Measurements from ENCODE around the gene CDH4. TPM values are rescaled to one million over a fixed set of nuclear protein-coding genes. Genes with fewer than 3 reads are reported as not detected.

The CDH4 gene
- total and polyA plus RNA-seq, 9 of the 15 experiments (the other 6 are each of a cell fraction or from before 2014, with no cell fraction given), result 0.04 TPM; not detected in 8

DNA sequence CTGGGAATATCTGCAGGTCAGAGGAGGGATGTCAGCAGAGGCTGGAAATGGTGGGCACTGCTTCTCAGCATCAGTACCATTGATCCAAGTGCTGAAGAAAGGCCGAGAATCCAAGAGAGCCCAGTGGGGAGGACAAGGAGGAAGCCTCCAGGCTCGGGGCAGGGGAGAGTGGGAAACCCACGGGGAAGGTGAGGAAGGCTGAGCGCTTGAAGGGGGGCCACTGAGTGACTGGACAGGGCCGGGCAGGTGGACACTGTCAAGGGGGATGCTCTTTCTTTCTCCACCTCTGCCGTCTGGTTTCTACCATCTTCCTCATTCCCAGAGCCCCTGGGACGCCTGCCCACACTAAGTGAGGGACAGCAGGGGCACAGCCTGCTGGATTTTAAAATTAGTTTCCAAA is 335.0 kb downstream of the CDH4 start:
- POLR2A ChIA-PET, result no interaction called here
- TF ChIP-seq RNF2 (IDR thresholded peaks at IDR 0.05), result no peak
- no peak for TF ChIP-seq HNRNPL (IDR thresholded peaks at IDR 0.05; ENCODE audit: low read depth, low read length)
- no peak for TF ChIP-seq CC2D1A (IDR thresholded peaks at IDR 0.05)
- no peak for TF ChIP-seq ZFX (CRISPR knock-in tag; IDR thresholded peaks at IDR 0.05)
- TF ChIP-seq, protein P1, sequence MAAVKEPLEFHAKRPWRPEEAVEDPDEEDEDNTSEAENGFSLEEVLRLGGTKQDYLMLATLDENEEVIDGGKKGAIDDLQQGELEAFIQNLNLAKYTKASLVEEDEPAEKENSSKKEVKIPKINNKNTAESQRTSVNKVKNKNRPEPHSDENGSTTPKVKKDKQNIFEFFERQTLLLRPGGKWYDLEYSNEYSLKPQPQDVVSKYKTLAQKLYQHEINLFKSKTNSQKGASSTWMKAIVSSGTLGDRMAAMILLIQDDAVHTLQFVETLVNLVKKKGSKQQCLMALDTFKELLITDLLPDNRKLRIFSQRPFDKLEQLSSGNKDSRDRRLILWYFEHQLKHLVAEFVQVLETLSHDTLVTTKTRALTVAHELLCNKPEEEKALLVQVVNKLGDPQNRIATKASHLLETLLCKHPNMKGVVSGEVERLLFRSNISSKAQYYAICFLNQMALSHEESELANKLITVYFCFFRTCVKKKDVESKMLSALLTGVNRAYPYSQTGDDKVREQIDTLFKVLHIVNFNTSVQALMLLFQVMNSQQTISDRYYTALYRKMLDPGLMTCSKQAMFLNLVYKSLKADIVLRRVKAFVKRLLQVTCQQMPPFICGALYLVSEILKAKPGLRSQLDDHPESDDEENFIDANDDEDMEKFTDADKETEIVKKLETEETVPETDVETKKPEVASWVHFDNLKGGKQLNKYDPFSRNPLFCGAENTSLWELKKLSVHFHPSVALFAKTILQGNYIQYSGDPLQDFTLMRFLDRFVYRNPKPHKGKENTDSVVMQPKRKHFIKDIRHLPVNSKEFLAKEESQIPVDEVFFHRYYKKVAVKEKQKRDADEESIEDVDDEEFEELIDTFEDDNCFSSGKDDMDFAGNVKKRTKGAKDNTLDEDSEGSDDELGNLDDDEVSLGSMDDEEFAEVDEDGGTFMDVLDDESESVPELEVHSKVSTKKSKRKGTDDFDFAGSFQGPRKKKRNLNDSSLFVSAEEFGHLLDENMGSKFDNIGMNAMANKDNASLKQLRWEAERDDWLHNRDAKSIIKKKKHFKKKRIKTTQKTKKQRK (IDR thresholded peaks at IDR 0.05; ENCODE audit: borderline replicate concordance, low read depth, low read length), result no peak
- TF ChIP-seq PRMT5 (CRISPR knock-in tag; IDR thresholded peaks at IDR 0.05), result no peak
- TF ChIP-seq SAFB2 (IDR thresholded peaks at IDR 0.05; ENCODE audit: borderline replicate concordance, low read depth, low read length, severe bottlenecking), result no peak
- TF ChIP-seq HMG20A (CRISPR knock-in tag; conservative IDR thresholded peaks at IDR 0.05), result no peak
- no peak for TF ChIP-seq ZBTB8A (IDR thresholded peaks at IDR 0.05; ENCODE audit: partially characterized antibody)
- no peak for TF ChIP-seq DNMT1 (IDR thresholded peaks at IDR 0.05)
- TF ChIP-seq FOXM1 (IDR thresholded peaks at IDR 0.05; ENCODE audit: low read depth), result no peak
- no peak for TF ChIP-seq FOXM1 (CRISPR knock-in tag; IDR thresholded peaks at IDR 0.05; ENCODE audit: low read depth)
- no peak for TF ChIP-seq ZNF217 (CRISPR knock-in tag; IDR thresholded peaks at IDR 0.05)
- no peak for TF ChIP-seq SAP30 (IDR thresholded peaks at IDR 0.05; ENCODE audit: borderline replicate concordance, insufficient read depth, low read depth, low read length, poor library complexity, severe bottlenecking)
- TF ChIP-seq, protein P2, sequence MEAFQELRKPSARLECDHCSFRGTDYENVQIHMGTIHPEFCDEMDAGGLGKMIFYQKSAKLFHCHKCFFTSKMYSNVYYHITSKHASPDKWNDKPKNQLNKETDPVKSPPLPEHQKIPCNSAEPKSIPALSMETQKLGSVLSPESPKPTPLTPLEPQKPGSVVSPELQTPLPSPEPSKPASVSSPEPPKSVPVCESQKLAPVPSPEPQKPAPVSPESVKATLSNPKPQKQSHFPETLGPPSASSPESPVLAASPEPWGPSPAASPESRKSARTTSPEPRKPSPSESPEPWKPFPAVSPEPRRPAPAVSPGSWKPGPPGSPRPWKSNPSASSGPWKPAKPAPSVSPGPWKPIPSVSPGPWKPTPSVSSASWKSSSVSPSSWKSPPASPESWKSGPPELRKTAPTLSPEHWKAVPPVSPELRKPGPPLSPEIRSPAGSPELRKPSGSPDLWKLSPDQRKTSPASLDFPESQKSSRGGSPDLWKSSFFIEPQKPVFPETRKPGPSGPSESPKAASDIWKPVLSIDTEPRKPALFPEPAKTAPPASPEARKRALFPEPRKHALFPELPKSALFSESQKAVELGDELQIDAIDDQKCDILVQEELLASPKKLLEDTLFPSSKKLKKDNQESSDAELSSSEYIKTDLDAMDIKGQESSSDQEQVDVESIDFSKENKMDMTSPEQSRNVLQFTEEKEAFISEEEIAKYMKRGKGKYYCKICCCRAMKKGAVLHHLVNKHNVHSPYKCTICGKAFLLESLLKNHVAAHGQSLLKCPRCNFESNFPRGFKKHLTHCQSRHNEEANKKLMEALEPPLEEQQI (IDR thresholded peaks at IDR 0.05), result no peak
- TF ChIP-seq, protein P3, sequence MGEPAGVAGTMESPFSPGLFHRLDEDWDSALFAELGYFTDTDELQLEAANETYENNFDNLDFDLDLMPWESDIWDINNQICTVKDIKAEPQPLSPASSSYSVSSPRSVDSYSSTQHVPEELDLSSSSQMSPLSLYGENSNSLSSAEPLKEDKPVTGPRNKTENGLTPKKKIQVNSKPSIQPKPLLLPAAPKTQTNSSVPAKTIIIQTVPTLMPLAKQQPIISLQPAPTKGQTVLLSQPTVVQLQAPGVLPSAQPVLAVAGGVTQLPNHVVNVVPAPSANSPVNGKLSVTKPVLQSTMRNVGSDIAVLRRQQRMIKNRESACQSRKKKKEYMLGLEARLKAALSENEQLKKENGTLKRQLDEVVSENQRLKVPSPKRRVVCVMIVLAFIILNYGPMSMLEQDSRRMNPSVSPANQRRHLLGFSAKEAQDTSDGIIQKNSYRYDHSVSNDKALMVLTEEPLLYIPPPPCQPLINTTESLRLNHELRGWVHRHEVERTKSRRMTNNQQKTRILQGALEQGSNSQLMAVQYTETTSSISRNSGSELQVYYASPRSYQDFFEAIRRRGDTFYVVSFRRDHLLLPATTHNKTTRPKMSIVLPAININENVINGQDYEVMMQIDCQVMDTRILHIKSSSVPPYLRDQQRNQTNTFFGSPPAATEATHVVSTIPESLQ (CRISPR knock-in tag; IDR thresholded peaks at IDR 0.05), result no peak
- no peak for TF ChIP-seq KDM1A (IDR thresholded peaks at IDR 0.05)

More for the DNA sequence above, 335.0 kb downstream of the CDH4 start:
- no TSS peak for BruUV-seq (replicated peaks)
- WGBS (ENCODE audit: insufficient coverage, low coverage, missing lambda C conversion rate), result 0% methylated on average over 7 of the region's 7 CpGs
- Histone ChIP-seq H3K27me3 (ENCODE audit: control insufficient read depth in 2 of 2, insufficient read depth in 2 of 2, low read length in 2 of 2) (peaks cover 3 to 27% of the 10 kb centered on the region in 2 experiments; a peak in 2 of 5 replicates), H3K79me2 (ENCODE audit: control insufficient read depth, insufficient read depth, low read length) (no peaks in the 10 kb centered on the region), H3K4me2 (ENCODE audit: insufficient read depth, low read length) (no peak overlapping the region), H3K9ac (ENCODE audit: insufficient read depth in 1 of 2, low read depth in 2 of 2, low read length in 2 of 2) (no peak overlapping the region), H3K9me3 (replicated peaks; ENCODE audit: control insufficient read depth, insufficient read depth, low read depth, low read length) (no peaks in the 10 kb centered on the region), H4K20me1 (replicated peaks; ENCODE audit: control insufficient read depth, insufficient read depth, low read length) (no peaks in the 10 kb centered on the region), H3K27ac (ENCODE audit: extremely low read depth, low read depth, low read length) (no peak overlapping the region), H3K4me1 (replicated peaks in 1 of 2; ENCODE audit: control insufficient read depth in 2 of 2, insufficient read depth in 2 of 2, low read length in 2 of 2) (peaks cover 0 to 5% of the 10 kb centered on the region in 2 experiments; a peak in 1 of 5 replicates), H3K36me3 (ENCODE audit: control insufficient read depth, insufficient read depth, low read length) (no peaks in the 10 kb centered on the region), H3K4me3 (no peak overlapping the region), H3K9me1 (ENCODE audit: control insufficient read depth, insufficient read depth, low read length) (no peaks in the 10 kb centered on the region), H2AFZ (ENCODE audit: low read depth, low read length) (no peak overlapping the region)
- no peak for FAIRE-seq
- CTCF ChIA-PET (ENCODE audit: low intra/inter-chr PET ratio), result no interaction called here
- no peak for DNase-seq (ENCODE audit: extremely low read depth in 1 of 4, low spot score in 3 of 4)
- in situ Hi-C loops (cut with MboI) (no loop called here), intact Hi-C loops (cut with micrococcal nuclease) (no loop called here)
- ATAC-seq, result no peak
